GM21529 (cell line): ENCODE measurements around the gene CD2BP2.

ENCODE experiments used
- ATAC-seq: cut with Tn5 transposase; IDR thresholded peaks from one replicate; pipeline ENCODE4 v1.9.1; 2021; ENCODE audit not compliant: unreplicated experiment

The CD2BP2 gene

DNA sequence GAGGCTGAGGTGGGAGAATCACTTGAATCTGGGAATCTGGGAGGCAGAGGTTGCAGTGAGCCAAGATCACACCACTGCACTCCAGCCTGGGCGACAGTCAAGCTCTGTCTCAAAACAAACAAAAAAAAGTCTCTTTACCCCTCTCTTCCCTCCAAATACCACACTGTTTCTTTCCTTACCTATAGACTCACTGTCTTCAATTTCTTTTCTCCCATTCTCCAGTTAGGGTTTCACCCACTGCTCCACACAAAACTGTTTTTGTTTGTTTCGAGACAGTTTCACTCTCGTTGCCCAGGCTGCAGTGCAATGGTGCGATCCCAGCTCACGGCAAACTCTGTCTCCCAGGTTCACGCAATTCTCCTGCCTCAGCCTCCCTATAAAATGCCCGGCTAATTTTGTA is 6.1 kb upstream of the CD2BP2 start:
- ATAC-seq = no peak

DNA sequence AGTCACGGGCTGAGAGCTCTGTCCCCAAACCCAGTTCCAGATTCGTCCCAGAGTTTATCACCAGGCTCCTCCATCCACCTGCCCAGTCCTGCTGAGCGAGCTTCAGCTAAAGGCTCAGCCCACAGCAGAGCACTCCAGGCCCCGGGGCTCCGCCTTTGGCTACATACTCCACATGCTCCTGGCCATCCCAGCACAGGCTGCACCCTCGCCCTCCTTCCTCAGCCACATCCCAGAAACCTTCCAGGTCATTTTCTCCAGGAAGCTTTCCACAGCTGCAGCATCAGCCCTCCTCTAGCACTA is 4.7 kb upstream of the CD2BP2 start:
- ATAC-seq = no peak

DNA sequence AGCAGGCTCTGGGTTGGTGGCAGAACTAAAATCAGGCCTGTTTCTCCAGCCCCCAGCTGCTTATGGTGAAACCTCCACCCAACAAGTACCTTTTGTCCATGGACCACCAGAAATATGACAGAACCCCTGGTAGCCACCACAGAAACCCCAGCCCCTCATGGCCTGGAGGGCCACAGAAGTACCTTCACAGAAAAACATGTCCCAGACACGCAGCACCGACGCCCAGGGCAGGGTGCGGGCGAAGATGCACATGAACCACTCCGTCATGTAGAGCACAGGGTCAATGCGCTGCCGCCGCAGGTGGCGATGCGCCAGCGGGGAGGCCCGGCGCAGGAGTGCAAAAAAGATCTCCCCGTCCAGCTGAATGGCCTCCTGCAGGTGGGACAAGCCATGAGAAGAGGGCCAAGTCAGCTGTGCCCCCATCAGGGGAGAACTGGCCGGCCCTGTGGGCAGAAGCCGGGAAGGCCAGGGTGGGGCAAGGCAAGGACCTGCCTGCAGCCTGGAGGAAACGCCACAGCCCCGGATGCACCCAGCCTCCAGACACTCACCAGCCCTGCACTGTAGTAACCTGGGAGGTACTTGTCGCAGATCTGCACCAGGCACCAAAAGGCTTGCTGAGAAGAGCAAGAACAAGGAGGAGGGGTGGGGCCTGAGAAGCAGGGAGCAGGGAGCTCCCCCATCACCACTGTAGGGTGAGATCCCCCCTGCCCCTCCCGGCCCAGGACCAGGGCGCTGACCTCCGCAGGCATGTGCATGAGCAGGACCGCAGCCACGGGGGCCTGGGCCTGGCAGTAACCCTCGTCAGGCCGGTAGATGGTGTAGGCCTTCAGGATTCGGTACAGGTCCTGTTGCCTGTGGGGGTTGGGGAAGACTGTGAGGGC is 4.1 kb upstream of the CD2BP2 start:
- no peak for ATAC-seq

DNA sequence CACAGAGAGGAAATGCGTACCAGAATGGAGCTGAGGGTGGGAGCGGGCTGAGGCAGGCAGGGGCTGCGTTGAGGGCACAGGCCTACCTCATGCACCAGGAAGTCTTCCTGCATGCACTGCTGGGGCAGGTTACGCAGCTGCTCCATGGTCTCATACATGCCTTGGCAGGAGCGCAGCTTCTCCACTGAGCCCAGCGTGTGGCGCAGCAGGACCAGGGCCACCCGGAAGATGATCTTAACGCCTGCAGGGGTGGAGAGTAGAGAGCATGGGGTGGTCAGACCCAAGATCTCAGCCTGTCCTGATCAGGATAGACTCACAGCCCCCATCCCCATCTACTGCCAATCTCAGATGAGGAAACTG is 3.4 kb upstream of the CD2BP2 start:
- ATAC-seq = no peak

DNA sequence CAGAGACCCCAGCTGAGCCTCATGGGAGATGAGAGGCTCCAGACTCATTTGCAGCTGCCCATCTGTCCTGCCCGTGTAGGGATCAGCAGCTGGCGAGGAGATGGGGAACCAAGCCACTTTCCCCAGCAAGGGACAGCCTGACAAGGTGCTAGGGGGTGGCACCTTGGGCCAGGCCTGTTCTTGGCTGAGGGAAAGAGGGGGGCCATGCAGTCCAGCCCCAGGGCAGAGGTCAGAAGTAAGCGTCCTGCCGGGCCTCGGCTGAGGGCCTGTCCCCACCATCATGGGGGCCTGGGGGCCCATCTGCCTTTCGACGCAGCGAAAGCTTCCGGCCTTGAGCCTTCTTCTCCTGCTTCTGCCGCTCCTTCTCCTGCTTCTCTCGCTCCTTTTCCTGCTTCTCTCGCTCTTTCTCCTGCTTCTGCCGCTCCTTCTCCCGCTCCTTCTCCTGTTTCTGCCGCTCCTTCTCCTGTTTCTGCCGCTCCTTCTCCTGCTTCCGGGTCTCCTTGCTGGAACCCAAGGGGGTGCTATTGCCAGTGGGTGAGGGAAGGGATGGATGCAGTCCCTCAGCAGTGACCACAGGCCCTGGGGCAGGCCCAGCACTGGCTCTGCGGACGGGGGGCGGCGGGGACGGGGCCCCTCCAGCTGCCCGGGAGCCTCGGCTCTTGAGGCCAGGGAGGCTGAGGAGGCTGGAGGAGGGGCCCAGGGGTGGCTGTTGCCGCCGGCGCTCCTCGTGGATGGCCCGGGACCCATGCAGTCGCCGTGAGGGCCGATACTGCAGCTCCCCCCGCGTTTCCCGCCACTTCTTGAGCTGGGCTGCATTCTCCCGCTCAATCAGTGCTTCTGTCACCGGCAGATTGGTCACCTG is 2.8 kb upstream of the CD2BP2 start:
- ATAC-seq = no peak

DNA sequence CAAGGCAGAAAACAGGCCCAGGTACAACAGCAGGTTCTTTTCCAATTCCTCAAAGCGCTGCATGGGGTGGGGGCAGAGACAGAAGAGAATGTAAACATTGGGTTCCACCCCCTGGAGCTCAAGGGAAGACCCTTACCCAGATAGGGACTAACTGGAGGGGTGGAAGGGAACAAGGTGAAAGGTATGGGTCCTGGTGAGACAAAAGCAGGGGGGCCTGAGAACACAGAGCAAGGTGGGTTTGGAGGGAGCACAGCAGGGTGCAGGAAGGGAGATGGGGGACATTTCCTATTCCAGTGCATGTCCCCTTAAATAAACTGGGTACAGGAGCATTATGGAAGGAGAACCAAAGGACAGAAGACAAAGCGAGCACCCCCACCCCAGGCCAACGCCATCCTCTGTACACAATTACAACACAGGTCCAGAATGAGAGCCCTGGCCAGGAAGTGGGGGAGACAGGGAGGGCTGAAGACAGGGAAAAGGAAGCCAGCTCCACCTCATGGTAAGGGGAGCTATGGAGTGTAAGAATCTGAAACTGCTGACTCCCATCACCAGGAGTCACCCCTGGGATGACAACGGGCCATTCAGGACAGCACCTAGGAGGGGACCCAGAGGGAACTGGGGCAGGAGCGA is 2.1 kb upstream of the CD2BP2 start:
- no peak for ATAC-seq

DNA sequence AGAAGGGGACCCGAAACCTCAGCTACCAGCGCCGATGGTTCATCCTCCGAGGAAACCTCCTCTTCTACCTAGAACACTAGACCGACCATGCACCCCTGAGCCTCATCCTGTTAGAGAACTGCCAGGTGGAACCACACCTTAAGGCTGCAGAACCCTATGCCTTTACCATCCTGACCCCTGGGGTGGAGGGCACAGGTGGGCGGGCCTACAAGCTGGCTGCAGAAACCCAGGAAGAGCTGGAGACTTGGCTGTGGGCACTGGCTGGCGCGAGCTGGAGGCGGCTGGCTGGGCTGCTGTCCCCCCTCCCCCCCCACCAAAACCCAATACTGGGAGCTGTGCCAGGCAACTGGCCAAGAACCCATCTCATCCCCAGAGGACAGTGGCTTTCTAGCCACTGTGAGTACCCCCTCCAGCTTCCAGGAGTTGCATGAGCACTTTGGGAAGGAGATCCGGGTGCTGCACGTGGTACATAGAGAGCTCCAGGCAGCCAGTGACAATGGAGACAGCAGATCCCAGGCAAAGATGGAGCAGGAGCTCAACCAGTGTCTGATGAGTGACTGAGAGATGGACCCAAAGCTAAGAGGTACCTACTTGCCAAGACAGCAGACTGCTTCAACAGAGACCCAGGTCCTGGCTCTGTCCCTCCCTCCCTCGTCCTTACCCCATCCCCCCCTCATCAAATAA is 1.4 kb upstream of the CD2BP2 start:
- ATAC-seq = no peak

DNA sequence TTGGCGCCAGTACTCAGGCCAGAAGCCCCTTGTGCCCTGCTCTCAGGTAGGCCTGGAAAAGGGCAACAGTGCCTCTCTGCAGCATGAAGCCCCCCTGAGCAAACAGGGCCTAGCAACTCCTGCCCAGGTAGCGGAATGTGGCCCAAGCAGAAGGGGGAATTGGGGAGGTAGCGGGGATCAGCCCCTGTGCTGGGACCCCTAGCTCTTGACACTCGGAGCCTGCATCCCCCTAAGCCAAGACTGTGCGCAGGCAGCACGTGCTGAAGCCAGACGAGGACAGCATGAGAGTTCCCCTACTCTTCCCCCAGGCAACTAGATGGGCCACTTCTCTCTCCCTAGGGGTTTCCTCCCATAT is 823 bp upstream of the CD2BP2 start:
- no peak for ATAC-seq

DNA sequence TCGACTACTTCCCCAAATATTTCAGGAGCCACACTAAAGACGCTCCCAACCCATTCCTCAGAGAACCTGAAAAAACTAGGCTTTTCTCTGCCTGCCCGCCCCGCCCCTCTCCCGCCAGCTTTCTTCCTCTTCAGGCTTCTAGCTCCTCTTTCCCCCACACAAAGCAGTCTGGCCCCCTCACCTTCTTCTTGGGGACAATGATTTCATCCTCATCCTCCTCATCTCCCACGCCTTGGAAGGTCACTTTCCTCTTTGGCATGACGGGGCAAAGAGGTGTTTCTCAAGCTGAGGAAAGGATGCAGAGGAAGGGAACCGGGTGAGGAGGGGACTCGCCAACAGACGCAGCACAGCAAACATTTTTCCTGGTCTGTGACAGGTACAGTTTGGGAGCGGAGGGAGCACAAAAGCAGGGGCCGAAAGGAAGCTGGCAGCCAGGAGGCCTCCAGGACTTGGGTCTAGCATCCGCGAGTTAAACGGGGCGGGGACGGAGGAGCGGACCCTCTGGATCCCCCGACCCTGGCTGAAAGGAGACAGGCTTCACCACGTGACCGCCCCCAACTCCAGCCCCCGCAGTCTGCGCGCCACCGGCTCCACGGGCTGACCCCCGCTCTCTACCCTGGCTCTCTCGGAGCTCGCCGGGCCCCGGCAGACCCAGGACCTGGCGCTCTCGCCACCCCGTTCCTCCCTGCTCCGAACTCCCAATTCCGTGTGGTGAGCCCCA is 525 bp downstream of the CD2BP2 start:
- peak; percentile 8 for ATAC-seq

DNA sequence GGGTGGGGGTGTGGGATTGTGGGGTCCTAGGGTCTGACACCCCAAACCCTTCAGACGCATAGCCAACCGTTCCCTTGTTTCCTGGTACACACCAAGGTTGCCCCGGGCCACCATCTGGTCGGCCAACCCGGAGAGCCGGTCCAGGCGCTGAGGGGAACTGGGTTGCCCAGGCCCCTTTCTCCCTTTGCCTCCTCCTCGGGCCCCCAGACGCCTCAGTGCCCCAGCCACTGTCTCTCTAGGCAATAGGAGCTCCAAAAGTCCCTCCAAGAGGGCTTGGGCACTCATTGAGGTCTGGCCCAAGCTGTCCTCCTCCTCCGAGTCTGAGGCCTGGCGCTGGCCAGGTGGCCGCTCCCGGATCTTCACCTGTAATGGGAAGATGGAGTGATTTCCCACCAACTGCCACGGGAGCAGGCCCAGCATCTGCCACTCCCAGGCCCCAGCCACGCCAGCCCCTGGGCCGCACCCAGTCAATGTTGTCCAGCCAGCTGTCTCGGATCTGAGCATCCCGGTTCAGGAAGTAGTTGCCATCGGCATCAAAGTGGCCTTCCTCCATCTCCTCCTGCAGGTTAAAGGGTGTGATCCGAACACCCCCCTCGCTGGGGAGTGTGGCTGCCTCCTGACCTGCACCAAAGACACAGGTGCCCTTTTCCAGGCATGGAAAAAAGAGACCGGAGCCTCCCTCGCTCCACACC is 1.5 kb downstream of the CD2BP2 start:
- ATAC-seq = no peak

DNA sequence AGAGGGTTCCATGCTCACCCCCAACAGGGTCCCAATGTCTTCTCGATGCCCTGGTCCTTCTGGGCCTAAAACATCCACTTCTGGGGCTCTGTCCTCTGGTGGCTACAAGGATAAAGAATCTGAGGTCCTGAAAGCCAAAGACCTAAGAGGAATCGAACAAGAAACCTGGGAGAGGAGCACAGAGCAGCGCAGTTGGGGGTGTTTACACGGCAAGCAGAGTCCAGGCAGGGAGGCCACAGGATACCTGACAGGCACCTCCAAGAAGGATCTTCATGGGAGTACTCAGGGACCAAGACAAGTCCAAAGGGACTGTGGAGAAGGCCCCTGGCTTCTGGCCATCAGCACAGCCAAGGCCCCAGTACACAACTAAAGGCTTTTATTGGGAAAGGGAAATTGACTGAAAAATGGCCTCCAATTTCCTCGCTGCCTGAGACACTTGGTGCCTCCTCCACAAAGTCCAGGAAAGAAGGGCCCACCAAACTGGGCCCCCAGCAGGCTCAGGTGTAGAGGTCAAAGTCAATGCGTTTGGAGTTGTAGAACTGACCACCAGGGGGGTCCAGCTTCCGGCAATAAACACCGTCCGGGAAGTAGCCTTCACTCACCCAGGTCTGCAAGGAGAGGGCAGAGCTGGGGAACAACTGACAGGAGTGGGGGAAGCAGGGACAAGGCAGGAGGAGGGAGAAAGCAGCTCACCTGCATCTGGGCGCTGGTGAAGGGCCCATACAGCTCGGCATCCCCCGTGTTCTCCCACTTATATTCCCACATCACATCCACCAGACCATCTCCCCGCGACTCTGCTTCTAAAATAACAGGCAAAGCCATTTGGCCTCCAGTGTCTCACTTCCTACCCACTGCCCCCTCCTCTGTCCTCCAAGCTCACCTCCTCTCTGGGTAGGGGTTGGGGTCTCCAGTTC is 2.4 kb downstream of the CD2BP2 start:
- no peak for ATAC-seq

DNA sequence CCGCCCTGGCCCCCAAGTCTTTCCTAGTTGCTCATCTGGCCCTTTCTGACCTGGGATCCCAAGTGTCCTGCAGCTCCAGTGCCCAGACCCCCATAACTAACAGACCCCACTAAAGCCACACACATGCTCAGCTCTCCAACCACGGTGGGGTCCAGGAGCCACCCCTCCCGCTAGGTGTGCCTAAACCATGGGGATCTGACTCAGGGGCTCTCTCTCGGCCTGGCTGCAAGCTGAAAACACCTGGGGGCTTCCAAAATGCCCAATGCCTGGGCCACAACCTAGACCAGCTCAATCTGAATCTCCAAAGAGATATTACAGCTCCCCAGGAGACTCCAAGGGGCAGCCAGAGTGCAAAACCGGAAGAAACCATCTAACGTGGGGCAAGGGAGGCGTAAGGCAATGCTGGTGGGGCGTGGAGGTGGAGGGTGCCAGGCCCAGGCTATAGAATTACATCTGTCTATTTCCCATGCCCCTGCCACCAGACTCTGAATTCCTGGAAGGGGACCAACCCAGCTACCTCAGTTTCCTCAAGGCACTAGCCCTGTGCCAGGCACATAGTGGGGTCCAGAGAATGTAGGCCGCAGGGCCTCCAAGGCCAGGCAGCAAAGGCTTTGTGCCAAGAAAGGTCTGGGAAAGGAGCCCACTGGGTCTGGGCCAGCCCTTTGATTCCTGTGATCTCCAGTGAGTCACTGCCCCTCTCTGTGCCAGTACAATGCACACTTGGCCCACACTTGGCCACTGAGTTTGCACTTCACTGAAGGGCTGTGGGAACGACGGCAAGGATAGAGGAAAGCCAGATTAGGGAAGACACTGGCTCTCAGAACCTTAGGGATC is 3.3 kb downstream of the CD2BP2 start:
- ATAC-seq = no peak

DNA sequence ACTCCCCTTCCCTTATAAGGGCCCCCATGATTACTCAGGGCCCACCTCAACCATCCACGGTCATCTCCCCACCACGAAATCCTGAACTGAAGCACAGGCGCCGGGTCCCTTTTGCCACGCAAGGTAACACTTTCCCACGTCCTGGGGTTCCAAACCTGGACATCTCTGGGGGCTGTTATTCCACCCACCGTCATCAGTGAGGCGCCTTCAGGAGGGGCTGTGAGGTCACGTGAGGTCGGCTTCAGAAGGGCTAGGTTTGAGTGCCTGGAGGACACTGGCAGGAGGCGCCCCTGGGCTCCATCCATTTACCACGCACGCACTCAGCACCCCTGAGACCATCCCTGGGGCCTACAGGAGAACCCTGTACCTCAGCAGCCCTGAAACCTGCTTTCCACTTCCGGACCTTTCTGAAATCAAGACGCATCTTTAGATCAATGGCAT is 4.1 kb downstream of the CD2BP2 start:
- ATAC-seq = no peak

DNA sequence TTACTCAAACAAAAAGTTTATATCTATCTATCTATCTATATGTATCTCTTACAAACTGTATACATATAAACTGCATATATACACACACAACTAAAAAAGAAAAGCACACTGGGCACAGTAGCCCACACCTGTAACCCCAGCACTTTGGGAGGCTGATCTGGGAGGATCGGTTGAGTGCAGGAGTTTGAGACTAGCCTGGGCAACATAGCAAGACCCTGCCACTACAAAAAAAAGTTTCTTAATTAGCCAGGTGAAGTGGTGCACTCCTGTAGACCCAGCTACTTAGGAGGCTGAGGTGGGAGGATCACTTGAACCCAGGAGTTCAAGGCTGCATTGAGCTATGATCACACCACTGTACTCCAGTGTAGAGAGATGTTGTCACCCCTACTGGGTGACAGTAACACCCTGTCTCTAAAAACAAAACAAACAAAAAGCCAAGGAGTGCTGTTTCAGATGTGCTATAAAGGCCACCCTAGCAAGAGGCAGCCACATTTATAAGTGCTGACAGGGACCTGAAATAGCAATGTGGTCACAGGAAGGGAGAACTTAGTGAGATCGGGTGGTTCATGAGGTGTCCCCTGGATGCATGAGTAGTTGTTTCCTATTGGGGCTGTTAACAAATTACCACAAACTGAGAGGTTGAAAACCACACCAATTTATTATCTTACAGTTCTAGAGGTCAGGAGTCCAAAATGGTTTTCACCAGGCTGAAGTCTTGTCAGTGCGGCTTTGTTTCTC is 4.8 kb downstream of the CD2BP2 start:
- no peak for ATAC-seq

DNA sequence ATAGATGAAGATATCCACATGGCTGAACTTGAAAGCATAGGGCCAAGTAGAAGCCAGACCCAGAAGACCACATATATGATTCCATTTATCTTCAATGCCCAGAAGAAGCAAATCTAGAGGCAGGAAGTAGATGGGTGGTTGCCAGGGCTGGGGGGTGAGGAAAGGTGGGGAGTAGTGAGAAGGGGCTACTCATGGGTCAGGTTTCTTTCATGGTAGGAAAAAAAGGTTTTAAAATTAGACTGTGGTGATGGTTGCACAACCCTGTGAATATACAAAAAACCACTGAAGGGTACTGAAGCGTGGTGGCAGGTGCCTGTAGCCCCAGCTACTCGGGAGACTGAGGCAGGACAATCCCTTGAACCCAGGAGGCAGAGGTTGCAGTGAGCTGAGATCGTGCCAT is 5.4 kb downstream of the CD2BP2 start:
- no peak for ATAC-seq

DNA sequence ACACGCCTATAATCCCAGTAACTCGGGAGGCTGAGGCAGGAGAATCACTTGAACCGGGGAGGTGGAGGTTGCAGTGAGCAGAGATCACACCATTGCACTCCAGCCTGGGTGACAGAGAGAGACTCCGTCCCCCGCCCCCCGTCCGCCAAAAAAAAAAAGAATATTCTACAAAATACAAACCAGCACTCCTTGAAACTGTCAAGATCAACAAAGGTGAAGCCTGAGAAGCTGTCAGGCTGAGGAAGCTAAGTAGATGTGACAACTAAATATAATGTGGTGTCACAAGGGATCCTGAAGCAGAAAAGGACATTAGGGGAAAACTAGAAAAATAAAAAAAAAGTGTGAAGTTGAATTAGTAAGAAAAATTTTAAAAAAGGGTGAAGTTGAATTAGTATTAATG is 6.2 kb downstream of the CD2BP2 start:
- no peak for ATAC-seq

DNA sequence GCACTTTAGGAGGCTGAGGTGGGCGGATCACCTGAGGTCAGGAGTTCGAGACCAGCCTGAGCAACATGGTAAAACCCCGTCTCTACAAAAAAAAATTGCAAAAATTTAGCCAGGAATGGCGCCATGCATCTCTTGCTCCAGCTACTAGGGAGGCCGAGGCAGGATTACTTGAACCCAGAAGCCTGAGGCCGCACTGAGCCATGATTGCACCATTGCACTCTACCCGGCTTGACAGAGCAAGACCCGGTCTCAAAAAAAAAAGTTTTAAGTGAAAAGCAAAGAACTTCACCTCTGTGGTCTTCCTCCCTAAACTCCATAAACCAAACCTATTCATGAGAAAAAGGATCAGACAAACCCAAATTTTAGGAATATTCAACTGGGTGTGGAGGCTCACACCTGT is 7.0 kb downstream of the CD2BP2 start:
- ATAC-seq = no peak

DNA sequence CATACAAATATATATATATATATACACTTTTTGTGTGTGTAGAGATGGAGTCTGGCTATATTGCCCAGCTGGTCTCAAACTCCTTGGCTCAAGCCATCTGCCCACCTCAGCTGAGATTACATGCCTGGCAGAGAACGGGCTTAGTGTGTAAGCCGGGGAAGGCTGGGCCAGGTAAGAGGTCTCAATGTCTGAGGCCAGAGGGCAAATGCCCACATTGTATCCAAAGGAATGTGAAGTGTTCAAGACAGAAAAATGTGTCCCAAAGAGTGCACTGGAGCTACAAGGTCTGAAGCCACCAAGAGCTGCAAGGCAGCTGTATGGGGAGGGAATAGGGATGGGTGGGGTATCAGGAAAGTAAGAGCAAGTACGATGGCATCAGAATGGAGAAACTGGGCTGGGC is 8.8 kb downstream of the CD2BP2 start:
- ATAC-seq = no peak
